GM12878 (cell line): ENCODE data around the gene AP3B1. TPM values are rescaled to one million over a fixed set of nuclear protein-coding genes. Genes with fewer than 3 reads are reported as not detected.
A peak's percentile ranks its signal among the peaks of the same experiment; 100 is the strongest.

Experiments
- ATAC-seq: fragments of 200-7000 bp; cut with Tn5 transposase; 3 replicates; pipeline ENCODE4 v1.9.1; 2020; ENCODE audit warnings: mild to moderate bottlenecking, moderate library complexity
- BruUV-seq: library from RNA; stranded (reverse); fragments of 400-500 nt; replicated peaks from 2 replicates; lab custom pipeline; 2021; lab: Mats Ljungman, UMichigan
- CTCF ChIA-PET: fragments of 300-600 bp; sonication (Branson Sonifier 250); formaldehyde crosslinking; extraction: SDS; loops from one replicate; lab custom pipeline; 2021; ENCODE audit warnings: inconsistent platforms; lab: Yijun Ruan, JAX
- POLR2A ChIA-PET: fragments of 350-600 bp; formaldehyde crosslinking; extraction: SDS; loops from one replicate; lab custom pipeline; 2021; ENCODE audit warnings: inconsistent platforms; lab: Charles Lee
- RAD21 ChIA-PET: fragments of 300-600 bp; sonication (Branson Sonifier 250); formaldehyde crosslinking; loops from one replicate; lab custom pipeline; 2023; ENCODE audit warnings: antibody characterized with exemption; ENCODE audit not compliant: unreplicated experiment; lab: Charles Lee
- SMC1A ChIA-PET: fragments of 300-600 bp; sonication (Branson Sonifier 250); formaldehyde crosslinking; loops from one replicate; lab custom pipeline; 2023; ENCODE audit not compliant: unreplicated experiment, uncharacterized antibody; lab: Charles Lee
- DNase-seq: peaks from one replicate; pipeline ENCODE4 v3.0.0-alpha.2; 2011; ENCODE audit warnings: low read depth, low spot score
- FAIRE-seq: peaks from 3 replicates; lab custom pipeline; 2011; peaks lifted over from hg19 to GRCh38; lab: Jason Lieb, UNC
- H2AFZ ChIP-seq: 2 replicates; pipeline ENCODE4 v1.6.0; 2011; ENCODE audit warnings: low read depth, low read length, control low read depth; ENCODE audit not compliant: control insufficient read depth
- H3K27ac ChIP-seq: 2 replicates; pipeline ENCODE4 v1.5.1; 2011; ENCODE audit warnings: control low read depth; ENCODE audit not compliant: control insufficient read depth, insufficient read depth
- H3K27me3 ChIP-seq, 2 experiments: replicated peaks in 1 of 2; 2 replicates each; pipeline versions ENCODE4 v1.6.0 to v1.6.1; 2011; ENCODE audit warnings: low read length in 1 of 2; ENCODE audit not compliant: control insufficient read depth in 2 of 2, insufficient read depth in 2 of 2
- H3K36me3 ChIP-seq, 2 experiments: 2 replicates each; pipeline ENCODE4 v1.5.1; 2011; ENCODE audit warnings: low read length in 1 of 2; ENCODE audit not compliant: control insufficient read depth in 2 of 2, insufficient read depth in 2 of 2
- H3K4me1 ChIP-seq: 2 replicates; pipeline ENCODE4 v1.6.1; 2011; ENCODE audit warnings: mild to moderate bottlenecking, low read length, moderate library complexity, mixed read lengths; ENCODE audit not compliant: control insufficient read depth, insufficient read depth
- H3K4me2 ChIP-seq: 2 replicates; pipeline ENCODE4 v1.6.0; 2011; ENCODE audit warnings: control low read depth; ENCODE audit not compliant: control insufficient read depth, insufficient read depth
- H3K4me3 ChIP-seq: fragments of 200-600 bp; sonication (generic); 2 replicates; pipeline ENCODE4 v1.5.1; 2016
- H3K79me2 ChIP-seq: 2 replicates; pipeline ENCODE4 v1.6.0; 2011; ENCODE audit warnings: low read length; ENCODE audit not compliant: control insufficient read depth, insufficient read depth
- H3K9ac ChIP-seq: 2 replicates; pipeline ENCODE4 v1.8.0; 2011; ENCODE audit warnings: low read length, control low read depth, mixed read lengths; ENCODE audit not compliant: control insufficient read depth, insufficient read depth
- H3K9me3 ChIP-seq: replicated peaks from 3 replicates; pipeline ENCODE4 v1.5.1; 2011; ENCODE audit warnings: mild to moderate bottlenecking, low read length; ENCODE audit not compliant: control insufficient read depth, insufficient read depth
- H4K20me1 ChIP-seq: 2 replicates; pipeline ENCODE4 v1.6.0; 2011; ENCODE audit not compliant: control insufficient read depth, insufficient read depth
- BCL3 ChIP-seq: IDR thresholded peaks from 2 replicates; pipeline ENCODE4 v1.6.1; 2011; ENCODE audit warnings: borderline replicate concordance, low read depth, mild to moderate bottlenecking, moderate library complexity, low read length; ENCODE audit not compliant: insufficient read depth, poor library complexity, severe bottlenecking
- HDAC6 ChIP-seq: fragments of 200-600 bp; sonication (generic); IDR thresholded peaks from one replicate; pipeline ENCODE4 v1.8.0; 2017; ENCODE audit warnings: antibody characterized with exemption; ENCODE audit not compliant: unreplicated experiment
- IKZF1 ChIP-seq: fragments of 450-650 bp; conservative IDR thresholded peaks from 2 replicates; pipeline ENCODE4 v1.6.1; 2017; ENCODE audit warnings: antibody characterized with exemption, mild to moderate bottlenecking
- IRF5 ChIP-seq: fragments of 450-650 bp; IDR thresholded peaks from 2 replicates; pipeline ENCODE4 v1.6.1; 2017; ENCODE audit warnings: borderline replicate concordance
- MTA2 ChIP-seq: fragments of 450-650 bp; IDR thresholded peaks from 2 replicates; pipeline ENCODE4 v1.6.1; 2016; ENCODE audit warnings: low read depth, mild to moderate bottlenecking, moderate library complexity
- MTA3 ChIP-seq: IDR thresholded peaks from 2 replicates; pipeline ENCODE4 v1.6.1; 2012; ENCODE audit warnings: low read length, inconsistent platforms, borderline replicate concordance
- PKNOX1 ChIP-seq: fragments of 450-650 bp; IDR thresholded peaks from 2 replicates; pipeline ENCODE4 v1.6.1; 2016; ENCODE audit warnings: mild to moderate bottlenecking
- POU2F2 ChIP-seq: IDR thresholded peaks from 3 replicates; pipeline ENCODE4 v1.6.1; 2011; ENCODE audit warnings: low read depth, mild to moderate bottlenecking, low read length, borderline replicate concordance
- ZNF24 ChIP-seq: fragments of 450-650 bp; IDR thresholded peaks from 2 replicates; pipeline ENCODE4 v1.6.1; 2017; ENCODE audit warnings: antibody characterized with exemption, mild to moderate bottlenecking
- WGBS: methylation state at CpG from one replicate; pipeline ENCODE4 v1.1.6; 2016; ENCODE audit warnings: low lambda C conversion rate; ENCODE audit not compliant: insufficient replicate concordance, insufficient coverage; ENCODE audit errors: missing lambda C conversion rate; 5-methylcytosine and 5-hydroxymethylcytosine counted together
- in situ Hi-C: fragments of 300-500 bp; cut with MboI; formaldehyde crosslinking; loops from 9 replicates; pipeline ENCODE4 v1.14.3; 2018; ENCODE audit warnings: mixed read lengths
- intact Hi-C: fragments of 100-400 bp; cut with micrococcal nuclease; formaldehyde crosslinking; loops from one replicate; pipeline ENCODE4 v1.14.2; 2022; ENCODE audit not compliant: unreplicated experiment
- polyA plus RNA-seq, 11 experiments: library from polyadenylated mRNA; depleted of rRNA in 4 of 11; unstranded in 6 of 11; stranded (reverse) in 5 of 11; fragments of >200 nt; fragmentation: Nextera tagmentation in 4 of 11; fragmentation: Illumina TruSeq in 1 of 11; extraction: Ambion mirVana in 4 of 11; extraction: Trizol in 1 of 11; gene quantifications; 1 replicate in 1 of 11; 2 replicates in 10 of 11; pipeline versions ENCODE4 v1.2.1 to v1.2.3, GENCODE V29; 2011 to 2016; ENCODE audit warnings: inconsistent platforms in 2 of 11, missing spikeins in 2 of 11, low read depth in 1 of 11
- total RNA-seq, 4 experiments: library from RNA; depleted of rRNA in 3 of 4; stranded (reverse); fragments of >200 nt in 3 of 4; fragmentation: Illumina TruSeq in 1 of 4; extraction: Trizol in 1 of 4; gene quantifications; 2 replicates each; pipeline versions ENCODE4 v1.2.1 to v1.2.3, GENCODE V29; 2013 to 2021
- TF ChIP-seq, protein P1 (sequence below): fragments of 150-350 bp; IDR thresholded peaks from 2 replicates; pipeline ENCODE4 v1.6.1; 2016; ENCODE audit warnings: low read depth, low read length
- TF ChIP-seq, protein P2 (sequence below): IDR thresholded peaks from 2 replicates; pipeline ENCODE4 v1.6.1; 2012; ENCODE audit warnings: low read depth, low read length, improper control_type of control experiment
- TF ChIP-seq, protein P3 (sequence below): IDR thresholded peaks from 2 replicates; pipeline ENCODE4 v1.6.1; 2011; ENCODE audit warnings: low read depth, low read length, improper control_type of control experiment, borderline replicate concordance

The AP3B1 gene
- total and polyA plus RNA-seq, 10 of the 15 experiments (the other 5 are each of a cell fraction or from before 2014, with no cell fraction given), result 30.9 to 70.8 (median 46.0) TPM

DNA sequence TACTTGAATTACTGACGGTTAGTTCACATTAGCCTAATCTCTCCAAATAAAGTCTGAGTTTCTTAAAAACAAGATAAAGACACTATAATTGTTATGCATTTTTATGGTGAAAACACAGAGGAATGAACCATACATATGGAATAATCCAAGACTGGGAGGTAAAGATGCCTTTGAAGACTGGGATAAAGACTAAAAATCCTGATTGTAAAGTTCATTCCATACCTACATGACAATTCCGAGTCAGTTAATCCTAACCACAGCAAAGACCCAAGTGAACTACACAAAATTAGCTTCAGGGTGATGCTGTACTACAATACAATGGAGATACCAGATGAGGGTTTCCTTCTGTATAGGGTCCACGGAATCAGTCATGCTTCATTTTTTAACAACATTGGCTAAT, 6.3 kb downstream of the AP3B1 start:
- Histone ChIP-seq H3K9me3 (no peaks in the 10 kb centered on the region; the same call in 2 of the 3 replicates), H2AFZ (no peak overlapping the region), H4K20me1 (no peaks in the 10 kb centered on the region), H3K9ac (no peak overlapping the region), H3K36me3 (no peaks in the 10 kb centered on the region), H3K27me3 (no peaks in the 10 kb centered on the region), H3K79me2 (peaks cover 77% of the 10 kb centered on the region), H3K27ac (no peak overlapping the region), H3K4me1 (no peaks in the 10 kb centered on the region), H3K4me3 (no peak overlapping the region), H3K4me2 (peak overlapping the region; percentile 35; the same call in 1 of the 2 replicates)
- WGBS, result 84% methylated on average over 3 of the region's 3 CpGs
- BruUV-seq, result no TSS peak
- ChIA-PET RAD21 (interaction anchor here (1.0 kb wide), 1 partner anchor 66 kb away, joined by 5 read pairs; no protein-coding TSS in a partner anchor), SMC1A (interaction anchor here (0.6 to 1.6 kb wide), 3 partner anchors 12 to 624 kb away, joined by 3 to 6 read pairs (median 3); no protein-coding TSS in a partner anchor), POLR2A (no interaction called here), CTCF (interaction anchor here (0.6 to 3.0 kb wide), 6 partner anchors 12 to 844 kb away, joined by 3 to 16 read pairs (median 4); no protein-coding TSS in a partner anchor)
- 0 out of 3 replicates have a peak, but pooled peaks have one; percentile 10 for ATAC-seq
- no peak for FAIRE-seq
- intact Hi-C loops (no loop called here), in situ Hi-C loops (no loop called here)
- no peak for DNase-seq
- TF ChIP-seq MTA2 (no peak), BCL3 (no peak), POU2F2 (no peak), ZNF24 (no peak), IKZF1 (no peak), MTA3 (no peak), PKNOX1 (no peak), HDAC6 (no peak), IRF5 (no peak)
- TF ChIP-seq, protein P1, sequence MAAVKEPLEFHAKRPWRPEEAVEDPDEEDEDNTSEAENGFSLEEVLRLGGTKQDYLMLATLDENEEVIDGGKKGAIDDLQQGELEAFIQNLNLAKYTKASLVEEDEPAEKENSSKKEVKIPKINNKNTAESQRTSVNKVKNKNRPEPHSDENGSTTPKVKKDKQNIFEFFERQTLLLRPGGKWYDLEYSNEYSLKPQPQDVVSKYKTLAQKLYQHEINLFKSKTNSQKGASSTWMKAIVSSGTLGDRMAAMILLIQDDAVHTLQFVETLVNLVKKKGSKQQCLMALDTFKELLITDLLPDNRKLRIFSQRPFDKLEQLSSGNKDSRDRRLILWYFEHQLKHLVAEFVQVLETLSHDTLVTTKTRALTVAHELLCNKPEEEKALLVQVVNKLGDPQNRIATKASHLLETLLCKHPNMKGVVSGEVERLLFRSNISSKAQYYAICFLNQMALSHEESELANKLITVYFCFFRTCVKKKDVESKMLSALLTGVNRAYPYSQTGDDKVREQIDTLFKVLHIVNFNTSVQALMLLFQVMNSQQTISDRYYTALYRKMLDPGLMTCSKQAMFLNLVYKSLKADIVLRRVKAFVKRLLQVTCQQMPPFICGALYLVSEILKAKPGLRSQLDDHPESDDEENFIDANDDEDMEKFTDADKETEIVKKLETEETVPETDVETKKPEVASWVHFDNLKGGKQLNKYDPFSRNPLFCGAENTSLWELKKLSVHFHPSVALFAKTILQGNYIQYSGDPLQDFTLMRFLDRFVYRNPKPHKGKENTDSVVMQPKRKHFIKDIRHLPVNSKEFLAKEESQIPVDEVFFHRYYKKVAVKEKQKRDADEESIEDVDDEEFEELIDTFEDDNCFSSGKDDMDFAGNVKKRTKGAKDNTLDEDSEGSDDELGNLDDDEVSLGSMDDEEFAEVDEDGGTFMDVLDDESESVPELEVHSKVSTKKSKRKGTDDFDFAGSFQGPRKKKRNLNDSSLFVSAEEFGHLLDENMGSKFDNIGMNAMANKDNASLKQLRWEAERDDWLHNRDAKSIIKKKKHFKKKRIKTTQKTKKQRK, result no peak
- TF ChIP-seq, protein P2, sequence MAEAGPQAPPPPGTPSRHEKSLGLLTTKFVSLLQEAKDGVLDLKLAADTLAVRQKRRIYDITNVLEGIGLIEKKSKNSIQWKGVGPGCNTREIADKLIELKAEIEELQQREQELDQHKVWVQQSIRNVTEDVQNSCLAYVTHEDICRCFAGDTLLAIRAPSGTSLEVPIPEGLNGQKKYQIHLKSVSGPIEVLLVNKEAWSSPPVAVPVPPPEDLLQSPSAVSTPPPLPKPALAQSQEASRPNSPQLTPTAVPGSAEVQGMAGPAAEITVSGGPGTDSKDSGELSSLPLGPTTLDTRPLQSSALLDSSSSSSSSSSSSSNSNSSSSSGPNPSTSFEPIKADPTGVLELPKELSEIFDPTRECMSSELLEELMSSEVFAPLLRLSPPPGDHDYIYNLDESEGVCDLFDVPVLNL, result no peak
- TF ChIP-seq, protein P3, sequence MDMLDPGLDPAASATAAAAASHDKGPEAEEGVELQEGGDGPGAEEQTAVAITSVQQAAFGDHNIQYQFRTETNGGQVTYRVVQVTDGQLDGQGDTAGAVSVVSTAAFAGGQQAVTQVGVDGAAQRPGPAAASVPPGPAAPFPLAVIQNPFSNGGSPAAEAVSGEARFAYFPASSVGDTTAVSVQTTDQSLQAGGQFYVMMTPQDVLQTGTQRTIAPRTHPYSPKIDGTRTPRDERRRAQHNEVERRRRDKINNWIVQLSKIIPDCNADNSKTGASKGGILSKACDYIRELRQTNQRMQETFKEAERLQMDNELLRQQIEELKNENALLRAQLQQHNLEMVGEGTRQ, result no peak
